CD4-positive, alpha-beta T cell treated with Interleukin-15 for 4 hours (primary cell): ENCODE data around the gene GARIN3.
"Not testable (repeated sequence)": the region's sequence is repeated elsewhere in the genome, so short reads cannot be mapped to it uniquely, and the experiment has no call there.

Source experiments
- DNase-seq: peaks from one replicate; pipeline ENCODE4 v3.0.0-alpha.2; 2020; ENCODE audit warnings: low spot score

GARIN3 gene

DNA sequence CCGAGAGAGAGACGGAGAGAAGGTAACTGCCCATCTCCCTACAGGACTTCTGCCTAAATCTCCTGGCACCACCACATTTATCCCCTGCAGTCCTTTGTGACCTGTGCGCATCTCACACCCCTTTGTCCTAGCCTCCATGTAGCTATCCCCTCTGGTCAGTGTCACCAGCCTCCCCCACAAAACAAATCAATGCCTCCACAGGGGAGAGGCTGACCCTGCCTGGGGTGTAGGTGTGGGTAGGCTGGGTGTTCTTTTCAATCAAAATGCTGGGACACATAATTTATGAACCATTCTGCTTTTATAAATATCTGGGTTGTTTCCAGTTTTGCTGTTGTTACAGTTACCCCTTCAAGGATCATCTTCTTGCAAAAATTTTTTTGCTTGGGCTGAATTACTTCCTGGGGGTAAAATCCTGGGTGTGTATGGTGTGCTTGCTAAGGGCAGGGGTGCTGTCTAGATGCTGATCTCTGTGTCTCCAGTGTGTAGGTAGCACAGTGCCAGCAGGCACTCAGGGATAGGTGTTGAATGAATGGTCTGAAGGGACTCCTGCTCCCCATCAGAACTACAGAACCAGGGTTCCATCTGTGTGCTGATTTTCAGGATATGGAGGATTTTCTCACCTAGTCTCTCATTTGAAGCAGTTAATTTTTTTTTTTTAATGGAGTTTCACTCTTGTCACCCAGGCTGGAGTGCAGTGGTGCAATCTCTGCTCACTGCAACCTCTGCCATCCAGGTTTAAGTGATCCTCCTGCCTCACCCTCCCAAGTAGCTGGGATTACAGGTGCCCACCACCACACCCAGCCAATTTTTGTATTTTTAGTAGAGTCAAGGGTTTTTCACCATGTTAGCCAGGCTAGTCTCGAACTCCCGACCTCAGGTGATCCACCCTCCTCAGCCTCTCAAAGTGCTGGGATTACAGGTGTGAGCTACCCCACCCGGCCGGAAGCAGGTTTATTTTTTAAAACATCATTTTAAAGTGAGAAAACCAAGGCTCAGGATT lies at the start of gene GARIN3:
Gene GARIN3, minus strand, starts transcription at position 51 of the 1,000 bp plus-strand sequence. CDS start 96 bp downstream, outside the sequence.
- no peak for DNase-seq

DNA sequence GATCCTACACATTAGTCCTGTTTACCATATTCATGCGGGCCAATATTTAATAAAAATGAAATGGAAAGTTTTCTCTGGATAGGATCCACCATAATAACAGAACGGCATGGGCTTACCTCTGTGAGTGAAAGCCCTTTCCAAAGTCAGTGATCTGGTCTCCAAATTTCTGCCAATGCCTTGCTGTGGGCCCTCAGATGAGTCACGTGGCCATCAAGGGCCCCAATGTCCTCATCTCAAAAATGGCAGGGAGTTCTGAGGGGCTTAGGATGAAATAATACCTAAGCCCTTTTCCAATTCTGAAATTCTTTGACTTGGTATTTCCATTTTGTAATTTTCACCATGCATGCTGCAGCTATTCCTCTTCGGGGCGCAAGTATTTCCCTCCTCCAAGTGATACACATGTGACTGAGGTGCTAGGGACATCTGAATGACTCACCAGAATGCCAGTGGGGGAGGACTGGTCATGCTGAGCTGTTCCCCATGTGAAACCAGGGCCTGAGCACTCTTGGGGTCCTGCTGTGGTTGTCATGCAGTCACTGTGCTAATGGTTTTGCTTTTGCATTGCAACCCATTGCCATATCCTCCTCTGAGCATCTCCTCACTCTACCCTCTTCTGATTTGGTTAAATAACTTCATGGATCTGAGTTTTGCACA lies 49.6 kb upstream of the GARIN3 start:
- no peak for DNase-seq

DNA sequence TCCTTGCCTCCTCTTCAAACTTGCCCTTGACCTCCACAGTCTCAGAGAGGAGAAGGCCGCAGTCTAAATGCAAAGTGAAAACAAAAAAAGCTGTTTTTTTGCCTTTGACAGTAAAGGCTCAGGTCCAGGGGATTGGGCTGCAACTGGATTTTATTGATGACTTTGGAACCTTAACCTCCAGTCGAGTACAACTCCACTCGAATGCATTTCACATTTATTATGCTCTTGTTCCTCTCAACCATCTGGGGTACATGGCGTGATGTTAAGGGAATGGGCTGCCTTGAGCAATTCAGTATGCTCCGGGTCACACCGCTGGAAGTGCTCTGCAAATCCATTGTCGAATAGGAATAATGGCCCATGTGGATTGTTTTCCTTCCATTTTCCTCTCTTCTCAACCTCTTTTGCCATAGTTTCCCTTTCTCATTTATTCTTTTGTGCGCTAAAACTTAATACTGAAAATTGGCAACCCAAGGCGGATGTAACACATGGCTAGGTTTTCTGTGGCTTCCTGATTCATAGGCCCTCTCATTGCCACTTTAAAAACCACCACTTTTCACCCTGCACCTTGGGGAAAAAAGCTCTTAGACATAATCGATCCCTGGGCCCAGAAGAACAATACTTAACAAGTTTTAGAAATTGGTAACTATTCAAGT lies 48.9 kb upstream of the GARIN3 start:
- peak; percentile 58 for DNase-seq

DNA sequence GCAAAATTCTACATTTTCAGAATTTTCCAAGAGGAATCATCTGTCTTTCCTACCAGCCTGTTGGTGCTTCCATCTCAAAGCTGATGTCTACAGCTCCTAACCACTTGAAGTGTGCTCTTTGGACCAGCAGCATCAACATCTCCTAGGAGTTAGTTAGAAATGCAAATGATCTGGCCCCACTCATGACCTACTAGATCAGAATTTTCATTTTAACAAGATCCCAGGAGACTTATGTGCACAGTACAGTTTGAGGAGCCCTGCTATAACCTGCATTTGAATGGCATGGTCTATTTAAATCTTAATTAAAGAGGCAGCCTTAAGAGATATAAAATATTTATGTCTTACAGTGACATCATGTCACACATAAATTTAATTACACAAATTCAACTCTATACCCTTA lies 48.4 kb upstream of the GARIN3 start:
- no peak for DNase-seq

- no peak for DNase-seq
Measured at GRCh38 chr5:157213527-157214243, 47.6 kb upstream of the GARIN3 start.

DNA sequence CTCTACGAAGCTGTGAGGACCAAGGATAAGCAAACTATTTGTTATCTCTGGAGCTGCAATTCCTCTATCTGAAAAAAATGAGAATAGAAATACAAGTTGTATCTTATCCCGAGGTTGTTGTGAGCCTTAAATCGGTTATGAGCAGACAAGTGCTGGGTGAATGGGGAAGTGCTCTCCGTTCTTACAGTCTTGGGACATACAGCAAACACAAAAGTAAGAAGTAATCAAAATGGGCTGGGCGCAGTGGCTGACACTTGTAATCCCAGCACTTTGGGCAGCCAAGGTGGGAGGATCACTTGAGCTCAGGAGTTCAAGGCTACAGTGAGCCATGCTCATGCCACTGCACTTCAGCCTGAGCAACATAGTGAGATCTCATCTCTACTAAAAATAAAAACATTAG lies 46.2 kb upstream of the GARIN3 start:
- no peak for DNase-seq

- DNase-seq, result not testable (repeated sequence)
Measured at GRCh38 chr5:157210652-157211051, 44.6 kb upstream of the GARIN3 start.

- DNase-seq, result no peak
Measured at GRCh38 chr5:157205708-157206107, 39.6 kb upstream of the GARIN3 start.

DNA sequence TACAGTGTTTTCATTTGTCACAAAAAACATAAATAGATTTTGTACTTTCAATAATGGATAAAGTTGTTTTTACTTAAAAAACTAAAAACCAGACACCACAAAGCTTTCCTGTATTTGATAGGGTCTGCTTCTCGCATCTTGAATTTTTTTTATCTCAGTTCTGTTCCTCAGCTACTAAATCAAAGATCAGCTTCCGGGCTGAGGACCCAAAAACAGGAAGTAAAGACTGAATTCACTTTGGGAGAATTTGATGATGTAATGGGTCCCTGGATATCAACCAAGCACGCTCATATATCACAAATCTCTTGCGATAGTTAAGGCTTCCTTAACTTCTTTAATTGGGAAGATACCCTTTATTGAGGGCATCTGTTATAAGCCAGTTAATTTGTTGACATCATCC lies 38.7 kb upstream of the GARIN3 start:
- DNase-seq, result no peak

GRCh38 chr5:157203417-157203816 lies 37.4 kb upstream of the GARIN3 start:
- no peak for DNase-seq

DNA sequence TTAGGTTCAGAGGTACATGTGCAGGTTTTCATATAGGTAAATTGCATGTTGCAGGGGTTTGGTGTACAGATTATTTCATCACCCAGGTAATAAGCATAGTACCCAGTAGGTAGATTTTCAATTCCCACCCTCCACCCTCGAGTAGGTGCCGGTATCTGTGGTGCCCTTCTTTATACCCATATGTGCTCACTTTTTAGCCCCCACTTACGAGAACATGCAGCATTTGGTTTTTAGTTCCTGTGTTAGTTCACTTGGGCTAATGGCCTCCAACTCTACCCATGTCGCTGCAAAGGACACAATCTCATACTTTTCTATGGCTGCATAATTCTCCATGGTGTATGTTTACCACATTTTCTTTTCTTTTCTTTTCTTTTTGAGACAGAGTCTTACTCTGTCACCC lies 35.8 kb upstream of the GARIN3 start:
- DNase-seq, result no peak

- peak; percentile 84 for DNase-seq
Measured at GRCh38 chr5:157198277-157198986, 32.4 kb upstream of the GARIN3 start.

GRCh38 chr5:157197086-157197485 lies 31.0 kb upstream of the GARIN3 start:
- DNase-seq, result peak; percentile 52

- DNase-seq, result peak; percentile 68
Measured at GRCh38 chr5:157196045-157196444, 30.0 kb upstream of the GARIN3 start.

- peak; percentile 64 for DNase-seq
Measured at GRCh38 chr5:157193699-157194424, 27.8 kb upstream of the GARIN3 start.

- no peak for DNase-seq
Measured at GRCh38 chr5:157189223-157189622, 23.2 kb upstream of the GARIN3 start.

- DNase-seq, result no peak
Measured at GRCh38 chr5:157188270-157188669, 22.2 kb upstream of the GARIN3 start.

GRCh38 chr5:157187046-157187754 lies 21.1 kb upstream of the GARIN3 start:
- no peak for DNase-seq

- DNase-seq, result no peak
Measured at GRCh38 chr5:157186309-157187045, 20.4 kb upstream of the GARIN3 start.
